ENCODE results near the gene CD300LD.

GRCh38 chr17:74632617-74633016 is 40.5 kb upstream of the CD300LD start:
- TF ChIP-seq CTCF (conservative IDR thresholded peaks at IDR 0.05; ENCODE audit: low read depth in 2 of 2) (no peak), POLR2AphosphoS5 (IDR thresholded peaks at IDR 0.05; ENCODE audit: low read depth) (no peak), EZH2 (IDR thresholded peaks at IDR 0.05; ENCODE audit: low read depth, unreplicated experiment) (no peak), NANOG (IDR thresholded peaks at IDR 0.05; ENCODE audit: borderline replicate concordance) (no peak), EZH2phosphoT487 (IDR thresholded peaks at IDR 0.05; ENCODE audit: unreplicated experiment) (no peak)

Data from GM23338 (cell line).